CD4-positive, alpha-beta T cell treated with Interleukin-21 for 1 hour (primary cell): Measurements from ENCODE around the gene SGSM2.

Source experiments
- DNase-seq: peaks from one replicate; pipeline ENCODE4 v3.0.0-alpha.2; 2020

Gene SGSM2

GRCh38 chr17:2399572-2400473 is 62.5 kb downstream of the SGSM2 start:
- DNase-seq = peak; percentile 94

GRCh38 chr17:2400474-2400866 is 63.2 kb downstream of the SGSM2 start:
- peak; percentile 47 for DNase-seq

GRCh38 chr17:2400877-2401425 is 63.6 kb downstream of the SGSM2 start, which contains the start of gene MNT:
Gene MNT, minus strand, starts transcription at chr17:2401060. Its CDS starts 348 bp downstream, at chr17:2400712.
- peak; percentile 96 for DNase-seq

- DNase-seq = peak; percentile 99
Observed at GRCh38 chr17:2401426-2402221, 64.3 kb downstream of the SGSM2 start.

- DNase-seq = no peak
Observed at GRCh38 chr17:2402544-2402943, 65.2 kb downstream of the SGSM2 start.

- DNase-seq = no peak
Observed at GRCh38 chr17:2403044-2403443, 65.7 kb downstream of the SGSM2 start.

GRCh38 chr17:2405247-2405926 is 68.1 kb downstream of the SGSM2 start:
- DNase-seq = no peak

- no peak for DNase-seq
Observed at GRCh38 chr17:2406271-2406902, 69.1 kb downstream of the SGSM2 start.

- DNase-seq = no peak
Observed at GRCh38 chr17:2406903-2407790, 69.8 kb downstream of the SGSM2 start.

GRCh38 chr17:2410951-2411350 is 73.7 kb downstream of the SGSM2 start:
- no peak for DNase-seq

- DNase-seq = no peak
Observed at GRCh38 chr17:2412561-2413021, 75.3 kb downstream of the SGSM2 start.

GRCh38 chr17:2414446-2415064 is 77.3 kb downstream of the SGSM2 start:
- no peak for DNase-seq

GRCh38 chr17:2415081-2415480 is 77.8 kb downstream of the SGSM2 start:
- DNase-seq = no peak

- peak; percentile 88 for DNase-seq
Observed at GRCh38 chr17:2416010-2416734, 78.9 kb downstream of the SGSM2 start.

GRCh38 chr17:2418572-2418971 is 81.3 kb downstream of the SGSM2 start:
- no peak for DNase-seq

GRCh38 chr17:2419486-2419885 is 82.2 kb downstream of the SGSM2 start:
- DNase-seq = no peak

GRCh38 chr17:2420176-2420575 is 82.9 kb downstream of the SGSM2 start:
- DNase-seq = no peak

- no peak for DNase-seq
Observed at GRCh38 chr17:2421315-2422147, 84.2 kb downstream of the SGSM2 start.

- no peak for DNase-seq
Observed at GRCh38 chr17:2423271-2423670, 86.0 kb downstream of the SGSM2 start.
